B cell (primary cell): Measurements from ENCODE around the gene ARV1. TPM values are rescaled to one million over a fixed set of nuclear protein-coding genes. Genes with fewer than 3 reads are reported as not detected.

Experiments used
- ATAC-seq: fragments of 200-7000 bp; cut with Tn5 transposase; one replicate; pipeline ENCODE4 v1.10.0; 2021; ENCODE audit warnings: low read depth, mild to moderate bottlenecking, moderate number of reproducible peaks, moderate library complexity
- CTCF ChIA-PET: fragments of 350-600 bp; sonication (Branson Sonifier 250); formaldehyde crosslinking; loops from one replicate; lab custom pipeline; 2021; ENCODE audit warnings: antibody characterized with exemption, inconsistent platforms; lab: Charles Lee
- POLR2A ChIA-PET: fragments of 350-600 bp; sonication (Branson Sonifier 250); formaldehyde crosslinking; loops from one replicate; lab custom pipeline; 2021; ENCODE audit warnings: antibody characterized with exemption; lab: Charles Lee
- DNase-seq: peaks from one replicate; pipeline ENCODE4 v3.0.0; 2013
- H2AFZ ChIP-seq: 2 replicates; pipeline ENCODE4 v1.6.1; 2012; ENCODE audit warnings: mild to moderate bottlenecking, low read depth, low read length; ENCODE audit not compliant: insufficient read depth, poor library complexity, severe bottlenecking
- H3K27ac ChIP-seq, 2 donors: 1 replicate in 1 of 2; 2 replicates in 1 of 2; pipeline ENCODE4 v1.5.1; 2012 to 2013; ENCODE audit warnings: low read length in 2 of 2, mild to moderate bottlenecking in 2 of 2, moderate library complexity in 1 of 2
- H3K27me3 ChIP-seq, 4 experiments: fragments of 200-600 bp in 1 of 4; sonication (generic) in 1 of 4; replicated peaks in 1 of 4; 1 replicate in 2 of 4; 2 replicates in 2 of 4; pipeline versions ENCODE4 v1.6.1 to v1.7.0; 2013 to 2016; ENCODE audit warnings: low read length in 3 of 4, mild to moderate bottlenecking in 2 of 4, mixed read lengths in 1 of 4, moderate library complexity in 1 of 4; ENCODE audit not compliant: insufficient read depth in 4 of 4, control insufficient read depth in 3 of 4; ENCODE audit errors: control extremely low read depth in 1 of 4
- H3K36me3 ChIP-seq, 2 experiments: replicated peaks in 1 of 2; 1 replicate in 1 of 2; 2 replicates in 1 of 2; pipeline versions ENCODE4 v1.6.1 to v1.7.1; 2013; ENCODE audit warnings: low read length in 1 of 2; ENCODE audit not compliant: insufficient read depth in 2 of 2, control insufficient read depth in 1 of 2; ENCODE audit errors: control extremely low read depth in 1 of 2, extremely low read depth in 1 of 2
- H3K4me1 ChIP-seq, 2 donors: fragments of 200-600 bp in 1 of 2; sonication (generic) in 1 of 2; 1 replicate in 1 of 2; 2 replicates in 1 of 2; pipeline versions ENCODE4 v1.5.1 to v1.6.1; 2013 to 2017; ENCODE audit warnings: low read length in 2 of 2; ENCODE audit not compliant: control insufficient read depth in 2 of 2, insufficient read depth in 2 of 2
- H3K4me2 ChIP-seq: replicated peaks from 2 replicates; pipeline ENCODE3; 2012; ENCODE audit warnings: mild to moderate bottlenecking, low read depth, low read length; ENCODE audit not compliant: poor library complexity, severe bottlenecking
- H3K4me3 ChIP-seq, 5 experiments: fragments of 200-600 bp in 1 of 5; sonication (generic) in 1 of 5; 1 replicate in 3 of 5; 2 replicates in 2 of 5; pipeline versions ENCODE4 v1.5.1 to v1.7.0; 2011 to 2016; ENCODE audit warnings: low read length in 4 of 5, mild to moderate bottlenecking in 4 of 5, low read depth in 2 of 5, control low read depth in 1 of 5, moderate library complexity in 1 of 5; ENCODE audit not compliant: insufficient read depth in 1 of 5; ENCODE audit errors: control extremely low read depth in 1 of 5, extremely low read depth in 1 of 5
- H3K79me2 ChIP-seq: fragments of 200-600 bp; sonication (generic); one replicate; pipeline ENCODE4 v1.6.0; 2016; ENCODE audit warnings: low read length; ENCODE audit not compliant: control insufficient read depth, insufficient read depth
- H3K9ac ChIP-seq: fragments of 200-600 bp; sonication (generic); 2 replicates; pipeline ENCODE4 v1.6.1; 2017; ENCODE audit warnings: mild to moderate bottlenecking, low read length, moderate library complexity
- H3K9me3 ChIP-seq, 3 donors: one replicate each; pipeline versions ENCODE4 v1.6.1 to v1.7.1; 2013; ENCODE audit warnings: low read length in 2 of 3; ENCODE audit not compliant: control insufficient read depth in 2 of 3, insufficient read depth in 1 of 3; ENCODE audit errors: control extremely low read depth in 1 of 3
- H4K20me1 ChIP-seq: 2 replicates; pipeline ENCODE4 v1.6.0; 2012; ENCODE audit warnings: mild to moderate bottlenecking, low read length; ENCODE audit not compliant: insufficient read depth, control insufficient read depth, poor library complexity, severe bottlenecking
- H3K27ac Mint-ChIP-seq: one replicate; pipeline ENCODE4 v1.8.0; 2021; ENCODE audit warnings: mixed read lengths
- H3K27me3 Mint-ChIP-seq: one replicate; pipeline ENCODE4 v1.8.0; 2021; ENCODE audit warnings: mixed read lengths
- H3K4me1 Mint-ChIP-seq: one replicate; pipeline ENCODE4 v1.8.0; 2021; ENCODE audit warnings: mixed read lengths
- H3K4me3 Mint-ChIP-seq: one replicate; pipeline ENCODE4 v1.8.0; 2021; ENCODE audit warnings: mixed read lengths
- H3K9me3 Mint-ChIP-seq: one replicate; pipeline ENCODE4 v1.8.0; 2022; ENCODE audit warnings: mixed read lengths; ENCODE audit not compliant: insufficient read depth
- EZH2 ChIP-seq: IDR thresholded peaks from 2 replicates; pipeline ENCODE4 v1.6.1; 2012; ENCODE audit warnings: borderline replicate concordance, low read depth, mild to moderate bottlenecking, moderate library complexity, low read length; ENCODE audit not compliant: insufficient read depth, poor library complexity, severe bottlenecking
- WGBS: methylation state at CpG from one replicate; pipeline ENCODE4 v1.1.5; 2013; ENCODE audit warnings: missing lambda C conversion rate; ENCODE audit not compliant: insufficient coverage; 5-methylcytosine and 5-hydroxymethylcytosine counted together
- intact Hi-C: fragments of 100-400 bp; cut with micrococcal nuclease; formaldehyde crosslinking; loops from one replicate; pipeline ENCODE4 v1.10.0; 2022
- polyA plus RNA-seq: library from polyadenylated mRNA; depleted of rRNA; stranded (reverse); fragments of >200 nt; gene quantifications from 2 replicates; pipeline ENCODE4 v1.2.3, GENCODE V29; 2012
- total RNA-seq, 2 donors: library from RNA; stranded (reverse); fragments of 120-200 nt in 1 of 2; gene quantifications; 1 replicate in 1 of 2; 2 replicates in 1 of 2; pipeline versions ENCODE4 v1.2.3 to v1.2.4, GENCODE V29; 2013 to 2022
- TF ChIP-seq, protein P1 (sequence below): fragments of 200-600 bp; IDR thresholded peaks from one replicate; pipeline ENCODE4 v1.8.0; 2022; ENCODE audit warnings: antibody characterized with exemption, mild to moderate bottlenecking

ARV1 gene
- total and polyA plus RNA-seq, 2 donors (not counting 1 experiment from before 2014, with no cell fraction given), result 10.7 to 11.6 TPM

DNA sequence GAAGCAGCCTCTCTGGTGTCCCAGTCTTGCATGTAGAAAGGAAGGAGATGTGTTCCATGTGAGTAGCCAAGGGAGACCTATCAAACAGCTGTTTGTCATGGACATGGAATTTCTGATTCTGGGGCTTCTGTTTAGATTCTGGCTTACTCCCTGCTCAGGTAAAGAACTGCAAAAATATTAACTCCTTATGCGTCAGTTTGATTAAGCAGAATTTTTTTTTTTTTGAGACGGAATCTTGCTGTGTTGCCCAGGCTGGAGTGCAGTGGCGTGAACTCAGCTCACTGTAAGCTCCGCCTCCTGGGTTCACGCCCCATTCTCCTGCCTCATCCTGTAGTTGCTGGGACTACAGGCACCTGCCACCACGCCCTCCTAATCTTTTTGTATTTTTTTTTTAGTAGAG is 6.8 kb downstream of the ARV1 start:
- H3K4me3 ChIP-seq, result no peak overlapping the region
- CTCF ChIA-PET, result no interaction called here
- POLR2A ChIA-PET, result no interaction called here
- no peaks in the 10 kb centered on the region for H3K27me3 ChIP-seq
- H3K9ac ChIP-seq, result no peak overlapping the region
- H3K27me3 Mint-ChIP-seq, result no peaks in the 10 kb centered on the region
- H3K4me1 Mint-ChIP-seq, result peaks cover 8% of the 10 kb centered on the region
- no peak overlapping the region for H3K4me2 ChIP-seq
- H3K36me3 ChIP-seq, result peaks cover 4 to 14% of the 10 kb centered on the region in 2 experiments
- H3K4me1 ChIP-seq, result peaks cover 3% of the 10 kb centered on the region in 2 donors
- H3K4me3 Mint-ChIP-seq, result no peak overlapping the region
- WGBS, result 100% methylated on average over 1 of the region's 6 CpGs
- H3K27ac ChIP-seq, result no peak overlapping the region
- no peak overlapping the region for H3K27ac Mint-ChIP-seq
- no peaks in the 10 kb centered on the region for H3K9me3 ChIP-seq
- peaks cover 53% of the 10 kb centered on the region for H3K79me2 ChIP-seq
- no peaks in the 10 kb centered on the region for H4K20me1 ChIP-seq
- H3K9me3 Mint-ChIP-seq, result no peaks in the 10 kb centered on the region
- intact Hi-C loops, result no loop called here
- TF ChIP-seq EZH2, result no peak
- TF ChIP-seq, protein P1, sequence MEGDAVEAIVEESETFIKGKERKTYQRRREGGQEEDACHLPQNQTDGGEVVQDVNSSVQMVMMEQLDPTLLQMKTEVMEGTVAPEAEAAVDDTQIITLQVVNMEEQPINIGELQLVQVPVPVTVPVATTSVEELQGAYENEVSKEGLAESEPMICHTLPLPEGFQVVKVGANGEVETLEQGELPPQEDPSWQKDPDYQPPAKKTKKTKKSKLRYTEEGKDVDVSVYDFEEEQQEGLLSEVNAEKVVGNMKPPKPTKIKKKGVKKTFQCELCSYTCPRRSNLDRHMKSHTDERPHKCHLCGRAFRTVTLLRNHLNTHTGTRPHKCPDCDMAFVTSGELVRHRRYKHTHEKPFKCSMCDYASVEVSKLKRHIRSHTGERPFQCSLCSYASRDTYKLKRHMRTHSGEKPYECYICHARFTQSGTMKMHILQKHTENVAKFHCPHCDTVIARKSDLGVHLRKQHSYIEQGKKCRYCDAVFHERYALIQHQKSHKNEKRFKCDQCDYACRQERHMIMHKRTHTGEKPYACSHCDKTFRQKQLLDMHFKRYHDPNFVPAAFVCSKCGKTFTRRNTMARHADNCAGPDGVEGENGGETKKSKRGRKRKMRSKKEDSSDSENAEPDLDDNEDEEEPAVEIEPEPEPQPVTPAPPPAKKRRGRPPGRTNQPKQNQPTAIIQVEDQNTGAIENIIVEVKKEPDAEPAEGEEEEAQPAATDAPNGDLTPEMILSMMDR, result no peak
- ATAC-seq, result no peak
- DNase-seq, result no peak
- no peak overlapping the region for H2AFZ ChIP-seq

DNA sequence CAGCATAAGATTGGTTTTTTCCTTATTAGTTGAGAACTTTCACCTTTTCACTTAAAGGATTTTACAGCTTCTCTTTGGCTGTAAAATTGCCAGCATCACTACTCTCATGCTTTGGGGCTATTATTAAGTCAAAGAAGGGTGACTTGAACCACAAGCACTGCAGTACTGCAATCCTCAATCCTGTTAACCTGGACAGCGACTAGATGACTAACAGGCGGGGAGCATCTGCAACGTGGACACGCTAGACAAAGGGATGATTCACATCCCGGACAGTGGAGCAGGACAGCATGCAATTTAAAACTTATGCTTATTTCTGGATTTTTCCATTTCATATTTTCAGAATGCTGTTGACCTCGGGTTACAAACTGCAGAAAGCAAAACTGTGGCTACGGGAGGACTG is 8.1 kb downstream of the ARV1 start:
- H3K4me1 Mint-ChIP-seq, result peaks cover 8% of the 10 kb centered on the region
- no peaks in the 10 kb centered on the region for H4K20me1 ChIP-seq
- DNase-seq, result no peak
- peaks cover 0 to 3% of the 10 kb centered on the region in 2 donors for H3K4me1 ChIP-seq
- H3K4me2 ChIP-seq, result no peak overlapping the region
- H3K4me3 ChIP-seq, result no peak overlapping the region
- H3K27me3 ChIP-seq, result no peaks in the 10 kb centered on the region
- TF ChIP-seq, protein P1, result no peak
- TF ChIP-seq EZH2, result no peak
- peaks cover 49% of the 10 kb centered on the region for H3K79me2 ChIP-seq
- H3K27me3 Mint-ChIP-seq, result no peaks in the 10 kb centered on the region
- H3K9me3 ChIP-seq, result no peaks in the 10 kb centered on the region
- H3K27ac ChIP-seq, result no peak overlapping the region
- H2AFZ ChIP-seq, result no peak overlapping the region
- peaks cover 4 to 21% of the 10 kb centered on the region in 2 experiments for H3K36me3 ChIP-seq
- H3K4me3 Mint-ChIP-seq, result no peak overlapping the region
- intact Hi-C loops, result no loop called here
- ATAC-seq, result no peak
- no peaks in the 10 kb centered on the region for H3K9me3 Mint-ChIP-seq
- 95% methylated on average over 7 of the region's 7 CpGs for WGBS
- ChIA-PET POLR2A (no interaction called here), CTCF (no interaction called here)
- H3K9ac ChIP-seq, result no peak overlapping the region
- no peak overlapping the region for H3K27ac Mint-ChIP-seq
